ENCODE results near the gene TRPC4.

TRPC4 gene

DNA sequence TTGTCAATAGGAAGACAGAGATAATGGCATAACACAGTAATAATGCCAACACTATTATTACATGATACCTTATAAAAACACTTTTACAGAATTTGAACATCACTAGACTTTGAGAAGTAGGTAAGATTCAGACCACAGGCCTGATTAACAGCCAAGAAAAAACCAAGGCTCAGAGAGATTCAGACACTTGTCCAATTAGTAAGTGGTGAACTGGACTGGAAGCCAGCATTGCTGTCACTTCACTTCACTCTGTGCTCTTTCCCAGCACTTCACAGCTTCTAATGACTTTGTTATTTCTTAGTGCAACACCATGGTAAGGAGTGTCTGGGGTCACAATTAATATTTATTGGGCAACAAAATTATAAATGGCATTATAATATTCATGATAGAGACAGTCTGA is 91.9 kb downstream of the TRPC4 start:
- no peak overlapping the region for H3K4me3 ChIP-seq
- H3K27me3 ChIP-seq: no peaks in the 10 kb centered on the region
- peaks cover 15% of the 10 kb centered on the region; the same call in 1 of the 2 replicates for H3K4me1 ChIP-seq
- 0 out of 2 replicates have a peak, but pooled peaks cover 6% of the 10 kb centered on the region for H3K9me3 ChIP-seq
- no peak for TF ChIP-seq Cebpa-rat (IDR thresholded peaks at IDR 0.05)
- H3K27ac ChIP-seq: no peak overlapping the region
- H3K4me2 ChIP-seq: no peak overlapping the region
- H4K20me1 ChIP-seq: no peaks in the 10 kb centered on the region
- H3K36me3 ChIP-seq: no peaks in the 10 kb centered on the region; the same call in 1 of the 2 replicates
- H3K9ac ChIP-seq: no peak overlapping the region

DNA sequence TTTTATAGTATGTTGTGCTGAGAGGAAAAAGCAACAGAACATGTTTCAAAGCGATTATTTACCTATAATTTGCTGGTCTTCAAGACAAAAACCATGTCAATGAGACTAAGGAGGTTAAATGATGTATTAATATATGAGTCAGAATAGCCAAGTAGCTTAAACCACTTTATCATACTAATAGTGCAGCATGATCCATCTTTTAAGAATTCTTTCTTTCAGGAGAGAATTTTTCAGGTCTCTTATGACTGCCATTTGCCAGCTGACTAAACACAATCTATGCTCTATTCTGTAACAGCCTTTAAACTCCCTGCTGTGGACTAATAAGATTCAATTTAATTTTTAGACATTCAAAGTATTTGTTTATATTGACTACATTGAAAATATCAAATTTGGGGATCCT is 93.7 kb downstream of the TRPC4 start:
- Histone ChIP-seq H4K20me1 (no peaks in the 10 kb centered on the region), H3K4me3 (no peak overlapping the region), H3K36me3 (no peaks in the 10 kb centered on the region; the same call in 1 of the 2 replicates), H3K9ac (no peak overlapping the region), H3K4me1 (peaks cover 15% of the 10 kb centered on the region; the same call in 1 of the 2 replicates), H3K27me3 (no peaks in the 10 kb centered on the region), H3K27ac (no peak overlapping the region), H3K9me3 (0 out of 2 replicates have a peak, but pooled peaks cover 6% of the 10 kb centered on the region), H3K4me2 (no peak overlapping the region)
- no peak for TF ChIP-seq Cebpa-rat (IDR thresholded peaks at IDR 0.05)

DNA sequence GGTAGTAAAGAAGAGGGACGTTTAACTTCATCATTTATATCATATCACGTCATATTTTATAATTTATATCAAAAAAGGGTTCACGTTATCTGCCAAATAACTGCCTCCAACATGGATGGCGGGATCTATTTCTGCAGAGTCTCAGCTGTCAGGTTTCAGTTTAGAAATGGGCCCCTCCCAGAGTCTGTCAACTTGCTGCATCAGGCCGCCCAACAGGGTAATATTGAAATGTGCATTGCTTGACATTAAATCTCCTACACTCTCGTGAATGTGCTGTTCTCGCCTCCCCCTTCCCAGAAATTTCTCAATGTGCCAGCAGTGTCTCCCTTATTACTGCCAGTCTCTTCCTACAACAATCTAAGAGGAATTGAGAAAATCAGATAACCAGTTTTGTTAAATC is 96.9 kb downstream of the TRPC4 start:
- Histone ChIP-seq H3K4me3 (no peak overlapping the region), H3K4me1 (0 out of 2 replicates have a peak, but pooled peaks cover under 1% of the 10 kb centered on the region), H3K4me2 (no peak overlapping the region), H4K20me1 (no peaks in the 10 kb centered on the region), H3K36me3 (no peaks in the 10 kb centered on the region; the same call in 1 of the 2 replicates), H3K9me3 (0 out of 2 replicates have a peak, but pooled peaks cover 6% of the 10 kb centered on the region), H3K27me3 (no peaks in the 10 kb centered on the region), H3K9ac (no peak overlapping the region), H3K27ac (no peak overlapping the region)
- no peak for TF ChIP-seq Cebpa-rat (IDR thresholded peaks at IDR 0.05)

DNA sequence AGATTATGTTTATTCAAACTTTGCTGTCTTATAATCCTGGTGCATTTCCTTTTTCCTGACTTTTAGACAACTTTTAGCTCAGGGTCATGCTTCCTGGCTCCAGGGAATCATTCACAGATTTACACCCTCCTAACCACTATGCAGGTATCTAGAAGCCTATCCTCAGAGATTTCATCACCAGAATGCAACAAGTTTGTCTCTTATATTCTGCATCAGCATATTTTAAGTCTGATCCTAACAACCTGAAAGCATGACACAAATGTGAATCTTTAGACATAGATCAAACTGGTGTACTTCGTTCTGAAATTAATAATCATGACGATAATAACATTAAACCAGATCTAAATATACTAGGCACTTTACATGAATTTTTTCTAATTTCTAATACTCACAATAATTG is 100.0 kb downstream of the TRPC4 start:
- no peaks in the 10 kb centered on the region for H3K9me3 ChIP-seq
- H3K4me2 ChIP-seq: no peak overlapping the region
- no peak overlapping the region for H3K4me3 ChIP-seq
- no peaks in the 10 kb centered on the region for H3K36me3 ChIP-seq
- H3K9ac ChIP-seq: no peak overlapping the region
- no peak for TF ChIP-seq Cebpa-rat (IDR thresholded peaks at IDR 0.05)
- no peaks in the 10 kb centered on the region for H3K27me3 ChIP-seq
- no peaks in the 10 kb centered on the region for H3K4me1 ChIP-seq
- no peak overlapping the region for H3K27ac ChIP-seq
- H4K20me1 ChIP-seq: no peaks in the 10 kb centered on the region

DNA sequence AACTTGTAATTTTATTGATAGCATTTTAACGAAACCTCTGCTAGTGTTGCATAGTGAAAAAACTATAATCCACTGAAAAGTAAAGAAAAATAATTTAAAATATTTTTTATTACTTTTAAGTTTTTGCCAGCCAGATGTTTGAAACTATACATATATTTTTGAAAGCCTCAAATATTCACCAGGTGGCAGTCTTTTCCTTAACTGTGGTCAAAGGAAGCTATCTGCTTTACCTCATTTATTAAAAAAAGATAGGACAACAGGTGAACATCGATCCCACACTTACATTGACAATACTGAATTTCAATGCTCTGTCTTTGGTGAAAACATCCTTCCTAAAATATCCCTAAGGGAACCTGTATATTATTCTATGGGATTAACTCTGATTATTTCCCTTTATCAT is 100.5 kb downstream of the TRPC4 start:
- Histone ChIP-seq H3K27ac (no peak overlapping the region), H3K36me3 (no peaks in the 10 kb centered on the region), H3K9me3 (no peaks in the 10 kb centered on the region), H3K4me3 (no peak overlapping the region), H3K4me2 (no peak overlapping the region), H3K27me3 (no peaks in the 10 kb centered on the region), H3K4me1 (no peaks in the 10 kb centered on the region), H3K9ac (no peak overlapping the region), H4K20me1 (no peaks in the 10 kb centered on the region)
- TF ChIP-seq Cebpa-rat (IDR thresholded peaks at IDR 0.05): no peak

DNA sequence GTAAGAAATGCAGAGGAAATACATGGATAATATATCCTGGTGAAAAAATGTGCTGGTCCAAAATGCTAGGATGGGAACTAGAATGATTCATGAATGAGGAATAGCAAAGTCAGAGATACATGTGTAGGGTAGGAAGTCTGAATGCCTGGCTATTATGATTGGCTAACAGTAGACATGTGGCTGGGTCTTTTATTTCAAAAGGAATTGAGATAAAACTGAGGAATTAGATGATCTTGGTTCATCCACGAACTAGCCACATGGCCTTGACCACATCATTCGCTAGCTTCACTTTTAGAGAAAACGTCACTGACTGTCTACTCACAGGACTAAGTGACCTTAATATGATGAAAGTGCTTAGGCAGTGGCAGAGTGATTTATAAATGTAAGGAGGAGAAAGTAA is 103.1 kb downstream of the TRPC4 start:
- no peak overlapping the region for H3K9ac ChIP-seq

DNA sequence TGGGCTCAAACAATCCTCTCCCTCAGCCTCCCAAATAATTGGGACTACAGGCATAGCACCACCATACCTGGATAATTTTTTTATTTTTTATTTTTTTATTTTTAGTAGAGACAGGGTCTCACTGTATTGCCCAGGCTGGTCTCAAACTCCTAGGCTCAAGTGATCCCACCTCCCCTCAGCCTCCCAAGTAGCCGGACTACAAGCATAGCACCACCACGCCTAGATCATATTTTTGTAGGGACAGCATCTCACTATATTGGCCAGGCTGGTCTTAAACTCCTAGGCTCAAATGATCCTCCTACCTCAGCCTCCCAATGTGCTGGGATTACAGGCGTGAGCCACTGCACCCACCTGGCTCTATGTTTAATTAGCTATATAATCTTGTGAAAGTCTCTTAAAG is 114.2 kb downstream of the TRPC4 start:
- Histone ChIP-seq H3K27me3 (no peaks in the 10 kb centered on the region), H3K27ac (no peak overlapping the region), H3K36me3 (no peaks in the 10 kb centered on the region), H4K20me1 (no peaks in the 10 kb centered on the region), H3K4me2 (no peak overlapping the region), H3K4me3 (no peak overlapping the region), H3K4me1 (no peaks in the 10 kb centered on the region), H3K9me3 (no peaks in the 10 kb centered on the region), H3K9ac (no peak overlapping the region)
- no peak for TF ChIP-seq Cebpa-rat (IDR thresholded peaks at IDR 0.05)

More for the DNA sequence above, 103.1 kb downstream of the TRPC4 start:
- Histone ChIP-seq H3K9me3 (no peaks in the 10 kb centered on the region), H3K4me2 (no peak overlapping the region), H3K27ac (no peak overlapping the region), H3K4me3 (no peak overlapping the region), H4K20me1 (no peaks in the 10 kb centered on the region), H3K27me3 (no peaks in the 10 kb centered on the region), H3K4me1 (no peaks in the 10 kb centered on the region), H3K36me3 (no peaks in the 10 kb centered on the region)
- TF ChIP-seq Cebpa-rat (IDR thresholded peaks at IDR 0.05): no peak

DNA sequence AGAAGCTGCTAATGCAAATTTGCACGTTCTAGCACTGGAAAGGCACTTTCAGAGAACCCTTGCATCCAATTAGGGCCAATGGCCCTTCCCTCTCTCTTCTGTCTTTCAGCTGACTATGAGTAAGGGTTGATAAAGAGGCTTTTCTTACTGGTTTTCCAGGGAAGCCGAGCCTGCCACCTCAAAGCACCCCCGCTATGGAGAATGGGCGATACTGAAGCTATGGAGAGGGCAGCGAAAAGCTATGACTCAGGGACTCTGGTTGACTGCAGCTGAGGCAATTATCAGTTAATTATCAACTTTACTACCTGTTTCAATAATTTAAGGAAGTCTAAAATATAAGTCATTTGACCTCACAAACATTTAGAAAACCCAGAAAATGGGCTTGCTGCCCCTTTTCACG is 115.8 kb downstream of the TRPC4 start:
- no peak overlapping the region for H3K27ac ChIP-seq

DNA sequence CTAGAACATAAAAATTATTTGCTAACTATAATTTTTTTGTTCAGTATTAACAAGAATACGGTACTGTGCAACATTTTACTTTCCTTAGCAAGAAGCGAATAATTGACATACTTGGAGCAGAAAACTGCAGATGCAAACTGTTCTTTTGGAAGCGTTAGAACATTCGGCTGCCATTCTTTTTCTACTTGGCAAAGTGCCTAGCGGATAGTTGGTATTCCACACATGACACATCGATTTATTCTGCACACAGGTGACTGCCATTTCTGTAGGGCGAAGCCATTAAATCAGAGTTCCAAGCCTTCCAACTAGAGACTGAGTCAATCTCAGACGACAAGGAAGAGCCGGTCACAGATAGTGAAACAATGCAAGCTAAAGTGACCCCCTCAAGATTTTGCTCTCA is 117.4 kb downstream of the TRPC4 start:
- H3K27me3 ChIP-seq: no peaks in the 10 kb centered on the region

More for the DNA sequence above, 115.8 kb downstream of the TRPC4 start:
- Histone ChIP-seq H3K27me3 (no peaks in the 10 kb centered on the region), H3K4me3 (no peak overlapping the region), H3K9ac (no peak overlapping the region), H3K36me3 (no peaks in the 10 kb centered on the region), H3K9me3 (peaks cover 2% of the 10 kb centered on the region; the same call in 1 of the 2 replicates), H4K20me1 (no peaks in the 10 kb centered on the region), H3K4me1 (no peaks in the 10 kb centered on the region), H3K4me2 (no peak overlapping the region)
- no peak for TF ChIP-seq Cebpa-rat (IDR thresholded peaks at IDR 0.05)

DNA sequence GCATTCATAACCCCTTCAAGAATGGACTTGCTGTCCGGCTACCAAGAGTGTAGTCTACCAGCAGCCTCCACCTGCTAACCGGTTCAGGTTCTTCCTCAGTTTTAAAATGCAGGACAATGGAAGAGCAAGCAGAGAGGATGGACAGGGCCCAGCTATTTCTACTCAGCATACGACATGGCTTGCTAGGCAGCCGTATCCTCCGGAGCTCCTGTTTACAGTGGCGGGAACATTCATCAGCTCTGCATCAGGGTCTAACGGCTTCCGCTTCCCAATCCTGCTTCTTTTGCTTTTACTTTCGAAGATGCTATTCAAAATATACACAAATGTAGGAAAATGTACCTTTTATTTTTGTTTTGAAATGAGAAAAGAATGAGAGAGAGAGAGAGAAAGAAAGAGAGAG is 118.5 kb downstream of the TRPC4 start:
- H4K20me1 ChIP-seq: no peaks in the 10 kb centered on the region
- no peak overlapping the region for H3K27ac ChIP-seq
- no peak overlapping the region for H3K9ac ChIP-seq
- no peaks in the 10 kb centered on the region for H3K27me3 ChIP-seq
- no peak overlapping the region for H3K4me2 ChIP-seq
- no peak overlapping the region for H3K4me3 ChIP-seq
- H3K4me1 ChIP-seq: no peaks in the 10 kb centered on the region
- H3K9me3 ChIP-seq: peaks cover 3% of the 10 kb centered on the region; the same call in 1 of the 2 replicates
- TF ChIP-seq Cebpa-rat (IDR thresholded peaks at IDR 0.05): no peak
- H3K36me3 ChIP-seq: no peaks in the 10 kb centered on the region

More for the DNA sequence above, 117.4 kb downstream of the TRPC4 start:
- Histone ChIP-seq H3K27ac (no peak overlapping the region), H3K9me3 (peaks cover 3% of the 10 kb centered on the region; the same call in 1 of the 2 replicates), H3K4me1 (no peaks in the 10 kb centered on the region), H3K9ac (no peak overlapping the region), H3K4me3 (no peak overlapping the region), H4K20me1 (no peaks in the 10 kb centered on the region), H3K36me3 (no peaks in the 10 kb centered on the region), H3K4me2 (no peak overlapping the region)
- no peak for TF ChIP-seq Cebpa-rat (IDR thresholded peaks at IDR 0.05)

DNA sequence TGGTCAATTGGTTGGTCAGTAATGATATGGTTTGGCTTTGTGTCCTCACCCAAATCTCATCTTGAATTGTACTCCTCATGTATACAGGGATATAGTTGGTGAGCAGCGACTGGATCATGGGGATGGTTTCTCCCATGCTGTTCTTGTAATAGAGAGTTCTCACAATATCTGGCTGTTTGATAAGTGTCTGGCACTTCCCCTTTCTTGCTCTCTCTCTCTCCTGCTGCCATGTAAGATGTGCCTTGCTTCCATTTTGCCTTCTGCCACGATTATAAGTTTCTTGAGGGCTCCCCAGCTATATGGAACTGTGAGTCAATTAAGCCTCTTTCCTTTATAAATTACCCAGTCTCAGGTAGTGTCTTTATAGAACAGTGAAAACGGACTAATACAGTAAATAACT is 120.7 kb downstream of the TRPC4 start:
- H3K27ac ChIP-seq: no peak overlapping the region
- H3K4me3 ChIP-seq: no peak overlapping the region
- H3K27me3 ChIP-seq: no peaks in the 10 kb centered on the region
- no peaks in the 10 kb centered on the region for H4K20me1 ChIP-seq
- TF ChIP-seq Cebpa-rat (IDR thresholded peaks at IDR 0.05): no peak
- no peaks in the 10 kb centered on the region for H3K4me1 ChIP-seq
- H3K36me3 ChIP-seq: no peaks in the 10 kb centered on the region
- H3K4me2 ChIP-seq: no peak overlapping the region
- H3K9ac ChIP-seq: no peak overlapping the region
- H3K9me3 ChIP-seq: peaks cover 3% of the 10 kb centered on the region; the same call in 1 of the 2 replicates

All from BLaER1 (cell line).